Measurements from ENCODE around the gene SS18L1.

The SS18L1 gene

DNA sequence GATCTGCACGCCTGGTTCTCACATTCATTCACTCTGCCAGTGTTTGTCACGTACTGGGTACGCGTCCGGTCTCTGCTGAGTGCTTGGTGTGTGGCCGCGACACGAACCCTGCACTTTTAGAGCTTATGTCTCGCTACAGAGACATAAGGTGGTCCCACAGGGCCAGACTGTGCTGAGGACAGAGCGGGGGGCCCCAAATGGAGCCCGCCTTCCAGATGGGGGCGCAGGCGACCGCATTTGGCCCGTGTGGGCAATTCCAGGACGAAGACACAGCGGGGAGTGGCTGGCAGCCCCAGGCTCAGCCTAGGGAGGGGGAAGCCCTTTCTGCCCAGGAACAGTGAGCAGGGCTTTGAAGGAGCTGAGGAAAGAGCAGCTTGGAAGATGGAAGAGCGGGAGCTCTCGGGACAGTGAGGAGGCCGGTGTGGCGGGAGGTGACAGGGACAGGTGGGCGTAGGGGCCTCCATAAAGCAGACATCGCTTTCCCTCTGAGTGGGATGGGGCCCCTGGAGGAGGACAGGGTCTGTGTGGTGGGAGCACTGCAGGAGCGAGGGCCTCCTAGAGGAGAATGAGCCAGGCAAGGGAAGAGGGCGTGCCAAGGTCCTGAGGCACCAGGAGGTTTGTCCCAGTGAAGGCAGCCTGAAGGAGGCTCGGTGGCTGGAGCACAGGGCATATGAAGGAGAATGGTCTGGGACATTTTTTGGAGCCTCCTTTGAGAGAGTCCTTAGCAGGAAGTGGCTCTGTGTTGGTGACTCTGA is 31.5 kb downstream of the SS18L1 start:
- DNase-seq = no peak

DNA sequence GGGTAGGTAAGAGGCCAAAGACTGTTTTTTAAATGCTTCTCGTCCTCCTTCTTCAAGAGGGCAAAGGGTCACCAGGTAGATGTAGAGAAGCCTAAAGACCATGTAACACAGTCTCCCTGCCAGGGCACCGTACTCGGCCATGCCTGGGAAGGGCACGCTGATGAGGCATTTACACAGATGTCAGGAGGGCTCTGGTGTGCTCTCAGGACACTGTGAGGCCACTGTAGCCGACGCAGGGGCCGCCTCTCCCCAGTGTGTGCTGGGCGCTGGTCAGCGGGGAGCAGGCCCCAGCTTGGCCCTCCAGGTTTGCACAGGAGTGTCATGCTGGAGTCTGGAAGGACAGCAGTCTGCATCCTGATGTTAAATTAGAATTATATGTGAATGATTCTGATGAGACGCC is 32.1 kb downstream of the SS18L1 start:
- no peak for DNase-seq

DNA sequence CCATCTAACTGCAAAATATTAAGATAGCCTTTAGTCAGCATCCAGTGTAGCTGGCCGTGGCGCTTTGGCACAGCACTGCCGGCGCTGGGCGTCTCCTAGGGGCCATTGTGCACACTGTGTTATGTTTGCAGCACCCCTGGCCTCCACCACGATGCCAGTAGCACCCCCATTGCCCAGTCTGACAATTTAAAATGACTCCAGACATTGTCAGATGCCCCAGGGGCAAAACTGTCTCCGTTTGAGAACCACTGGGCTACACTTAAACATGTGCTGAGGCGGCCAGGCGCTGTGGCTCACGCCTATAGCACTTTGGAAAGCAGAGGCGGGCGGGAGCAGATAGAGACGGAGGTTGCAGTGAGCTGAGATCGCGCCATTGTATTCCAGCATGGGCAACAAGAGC is 33.3 kb downstream of the SS18L1 start:
- DNase-seq = no peak

DNA sequence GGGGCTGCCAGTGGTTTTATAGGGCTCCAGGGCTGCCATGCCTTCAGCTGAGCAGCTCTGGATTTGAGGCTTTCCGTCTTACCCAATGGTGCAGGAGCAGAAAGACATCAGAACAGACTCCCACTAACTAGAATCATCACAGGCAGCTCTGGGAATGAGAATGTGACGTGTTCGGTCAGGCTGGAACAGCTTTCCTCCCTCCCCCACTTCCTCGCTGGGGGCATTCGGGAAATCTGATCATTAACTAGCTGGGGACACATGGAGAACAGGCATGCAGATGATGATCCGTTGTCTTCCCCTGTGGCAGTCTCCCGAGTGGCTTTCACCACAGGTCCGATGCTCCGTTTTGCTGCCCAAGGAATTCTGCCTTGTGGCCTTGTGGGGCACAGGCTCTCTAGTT is 33.7 kb downstream of the SS18L1 start:
- DNase-seq = no peak

DNA sequence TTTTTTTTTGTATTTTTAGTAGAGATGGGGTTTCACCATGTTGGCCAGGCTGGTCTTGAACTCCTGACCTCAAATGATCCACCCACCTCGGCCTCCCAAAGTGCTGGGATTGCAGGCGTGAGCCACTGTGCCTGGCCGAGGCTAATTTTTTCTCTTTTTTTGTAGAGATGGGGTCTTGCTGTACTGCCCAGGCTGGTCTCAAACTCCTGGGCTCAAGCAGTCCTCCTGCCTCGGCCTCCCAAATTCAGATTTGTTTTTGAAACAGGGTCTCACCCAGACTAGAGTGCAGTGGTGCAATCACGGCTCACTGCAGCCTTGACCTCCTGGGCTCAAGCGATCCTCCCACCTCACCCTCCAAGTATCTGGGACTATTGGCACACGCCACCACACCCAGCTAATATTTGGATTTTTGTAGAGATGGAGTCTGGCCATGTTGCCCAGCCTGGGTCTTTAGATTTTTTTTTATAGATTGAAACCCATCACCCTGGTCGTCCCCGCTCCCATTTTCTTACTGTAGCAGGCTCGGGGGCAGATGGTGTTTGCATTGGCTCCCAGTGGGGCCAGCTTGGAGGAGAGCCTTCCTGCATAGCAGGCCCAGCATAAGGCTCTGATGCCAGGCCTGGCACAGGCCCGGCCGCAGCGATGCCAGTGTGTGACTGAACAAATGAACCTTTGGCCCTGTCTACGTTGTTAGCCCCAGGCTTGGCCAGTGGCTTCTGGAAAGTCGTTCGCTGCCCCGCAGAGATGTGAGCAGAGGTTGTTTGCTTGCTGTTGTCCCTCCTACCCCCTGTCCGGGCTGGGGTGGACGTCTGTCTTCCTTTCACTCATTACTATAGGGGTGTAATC is 35.0 kb downstream of the SS18L1 start:
- no peak for DNase-seq

DNA sequence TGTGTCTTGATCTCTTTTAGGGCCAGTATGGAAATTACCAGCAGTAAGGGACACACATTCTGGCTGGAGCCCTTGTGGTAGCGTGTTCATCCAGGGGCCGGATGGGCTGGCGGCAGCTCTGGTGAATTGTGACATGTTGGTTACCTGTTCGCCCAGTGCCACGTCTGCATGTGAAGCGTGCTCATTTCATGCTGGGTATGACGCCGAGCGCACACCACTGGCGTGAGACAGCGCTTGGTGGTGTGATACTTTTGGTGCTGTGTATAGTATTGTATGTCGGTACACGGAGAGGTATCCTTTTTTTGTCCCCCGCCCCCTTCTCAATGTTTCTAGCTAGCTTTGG is 35.6 kb downstream of the SS18L1 start:
- DNase-seq = no peak

DNA sequence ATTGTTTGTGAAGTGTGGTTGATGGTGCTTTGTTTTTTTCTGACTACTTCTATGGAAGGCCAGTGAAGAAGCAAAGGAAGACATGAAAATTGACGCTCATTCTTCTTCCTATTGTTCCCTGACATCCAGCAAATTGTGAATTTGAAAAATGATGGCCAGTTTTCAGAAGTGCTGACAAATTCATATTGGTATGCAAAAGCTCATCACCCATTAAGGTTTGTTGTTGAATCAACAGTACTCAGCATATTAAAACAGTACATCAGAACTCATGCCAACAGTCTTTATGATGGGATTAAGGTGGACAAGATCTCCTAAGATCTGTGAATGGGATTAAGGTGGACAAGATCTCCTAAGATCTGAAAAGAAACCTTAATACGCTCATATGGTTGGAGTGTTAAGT is 38.2 kb downstream of the SS18L1 start:
- no peak for DNase-seq

DNA sequence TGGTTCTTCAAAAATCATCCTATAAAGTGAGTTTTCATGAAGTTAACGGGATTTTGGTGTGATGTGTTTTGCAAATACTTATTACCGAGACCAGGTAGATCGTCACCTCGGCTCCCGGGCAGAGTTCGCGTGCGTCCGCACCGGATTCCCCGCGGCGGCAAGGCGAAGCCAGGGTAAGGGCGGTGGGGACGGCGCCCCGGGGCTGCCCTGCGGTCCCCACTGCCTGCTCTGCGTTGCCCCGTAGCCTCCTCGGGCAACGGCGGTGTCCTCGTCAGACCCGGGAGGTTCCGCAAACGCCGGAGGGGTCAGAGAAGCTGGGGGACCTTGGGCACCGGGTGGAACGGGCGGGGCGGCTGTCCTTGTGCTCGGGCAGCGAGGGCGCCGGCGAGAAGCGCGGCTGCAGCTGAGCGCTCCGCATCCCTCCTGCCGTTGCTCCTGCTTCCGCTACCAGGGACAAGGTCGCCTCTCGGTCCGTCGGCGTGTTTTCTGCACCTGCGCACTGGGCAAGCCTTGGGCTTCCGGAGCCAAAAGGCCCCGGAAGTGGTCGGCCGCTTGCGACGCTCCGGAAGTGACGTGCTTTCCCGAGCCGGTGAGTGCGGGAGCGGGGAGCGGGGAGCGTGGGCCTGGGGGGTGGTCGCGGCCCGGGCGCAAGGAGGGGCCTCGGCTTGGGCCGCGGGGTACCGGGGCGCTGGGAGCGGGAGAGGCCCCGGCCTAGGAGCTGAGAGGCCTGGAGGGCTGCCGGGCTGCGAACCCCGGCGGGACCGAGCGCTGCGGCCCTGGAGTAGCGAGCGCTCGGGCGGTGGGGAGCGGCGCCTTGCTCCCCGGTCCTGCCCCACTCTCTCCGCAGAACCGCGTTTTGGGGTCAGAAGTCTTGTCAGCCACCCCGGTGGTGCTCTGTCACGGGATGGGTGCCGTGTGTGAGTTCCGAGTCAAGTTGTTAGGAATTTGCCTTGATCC is 39.2 kb downstream of the SS18L1 start, which contains the start of gene MTG2:
TSS of gene MTG2 (plus strand) at position 560 of the 957 bp plus-strand sequence. CDS start 10,393 bp downstream, outside the sequence.
- peak; percentile 93 to 94 for DNase-seq

DNA sequence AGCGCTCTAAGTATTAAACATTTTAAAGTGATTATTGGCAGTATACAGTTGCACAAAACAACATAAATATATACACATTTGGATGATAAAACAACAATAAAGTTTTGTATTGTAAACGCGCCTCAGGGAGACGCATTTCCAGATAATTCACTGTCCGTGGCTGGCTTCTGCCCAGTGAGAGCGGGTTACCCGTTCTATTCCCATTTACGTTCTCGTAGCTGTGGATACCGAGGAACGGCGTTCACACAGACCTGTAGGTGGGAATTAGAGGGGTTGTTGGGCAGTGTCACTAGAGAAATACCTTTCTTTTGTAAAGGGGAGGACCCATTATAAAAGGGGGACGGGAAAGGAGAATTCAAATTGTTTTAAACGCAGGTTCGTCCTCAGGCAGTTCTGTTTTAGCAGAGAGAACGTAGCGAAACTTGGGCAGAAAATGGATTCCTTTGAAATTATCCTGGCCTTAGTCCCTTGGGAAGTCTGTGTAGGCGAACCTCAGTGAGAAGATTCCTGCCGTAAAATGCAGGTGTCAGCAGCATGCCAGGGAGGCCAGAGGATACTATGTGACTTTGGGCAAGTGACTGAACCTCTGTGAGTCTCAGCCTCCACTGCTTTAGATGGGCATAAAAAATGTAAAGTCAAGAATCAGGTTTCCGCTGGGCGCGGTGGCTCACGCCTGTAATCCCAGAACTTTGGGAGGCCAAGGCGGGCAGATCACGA is 40.0 kb downstream of the SS18L1 start:
- DNase-seq = no peak

DNA sequence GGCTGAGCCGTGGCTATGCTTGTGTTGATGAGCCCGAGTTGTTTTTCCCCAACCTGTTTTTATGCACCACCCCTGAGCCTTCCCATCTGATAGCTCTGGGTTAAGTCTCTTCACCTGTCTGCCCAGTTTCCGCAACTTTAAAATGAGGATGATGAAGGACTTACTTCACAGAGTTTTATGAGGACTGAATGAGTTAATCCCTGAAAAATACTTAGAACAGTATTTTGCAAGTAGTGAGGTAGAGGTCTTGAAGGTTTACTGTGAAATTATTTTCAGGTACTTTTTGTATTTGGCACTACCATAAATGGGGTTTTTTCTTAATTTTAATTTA is 42.5 kb downstream of the SS18L1 start:
- DNase-seq = no peak

DNA sequence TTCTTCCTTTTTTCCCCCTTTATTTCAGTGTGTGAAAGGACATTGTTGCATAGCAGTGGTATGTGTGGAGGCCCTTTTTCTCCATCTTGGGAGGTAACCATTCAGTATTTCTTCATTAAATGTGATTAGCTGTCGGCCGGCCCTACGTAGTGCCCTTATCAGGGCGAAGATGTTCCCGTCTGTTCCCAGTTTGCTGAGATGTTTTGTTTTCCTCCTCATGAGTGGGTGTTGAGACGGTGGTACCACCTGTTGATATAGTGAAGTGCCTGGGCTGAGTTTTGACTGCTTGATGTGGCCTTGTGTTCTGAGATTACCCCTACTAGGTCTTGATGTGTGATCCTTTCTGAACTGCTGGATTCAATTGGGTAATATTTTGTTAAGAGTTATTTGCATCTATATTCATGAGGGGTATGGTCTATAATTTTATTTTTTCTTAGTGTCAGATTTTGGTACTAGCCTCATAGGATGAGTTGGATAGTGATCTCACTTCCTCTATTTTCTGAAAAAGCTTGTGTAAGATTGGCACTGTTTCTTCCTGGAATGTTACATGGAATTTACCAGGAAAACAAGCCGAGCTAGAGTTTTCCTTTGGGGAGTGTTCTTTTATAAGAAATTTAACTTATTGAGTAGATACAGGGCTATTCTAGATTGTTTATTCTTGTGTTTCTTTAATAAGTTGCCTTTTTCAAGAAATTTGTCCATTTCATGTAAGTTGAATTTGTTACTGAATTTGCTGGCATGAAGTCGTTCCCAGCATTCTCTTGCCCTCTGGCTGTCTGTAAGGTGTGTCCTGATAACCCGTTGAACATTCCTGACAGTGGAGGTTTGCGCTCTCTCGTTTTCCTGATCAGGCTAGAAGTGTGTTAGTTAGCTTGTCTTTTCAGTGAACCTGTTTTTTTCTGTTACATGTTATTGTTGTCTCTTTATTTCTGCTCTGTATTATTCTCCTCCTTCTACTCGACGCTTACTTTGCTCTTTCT is 43.6 kb downstream of the SS18L1 start:
- DNase-seq = no peak

DNA sequence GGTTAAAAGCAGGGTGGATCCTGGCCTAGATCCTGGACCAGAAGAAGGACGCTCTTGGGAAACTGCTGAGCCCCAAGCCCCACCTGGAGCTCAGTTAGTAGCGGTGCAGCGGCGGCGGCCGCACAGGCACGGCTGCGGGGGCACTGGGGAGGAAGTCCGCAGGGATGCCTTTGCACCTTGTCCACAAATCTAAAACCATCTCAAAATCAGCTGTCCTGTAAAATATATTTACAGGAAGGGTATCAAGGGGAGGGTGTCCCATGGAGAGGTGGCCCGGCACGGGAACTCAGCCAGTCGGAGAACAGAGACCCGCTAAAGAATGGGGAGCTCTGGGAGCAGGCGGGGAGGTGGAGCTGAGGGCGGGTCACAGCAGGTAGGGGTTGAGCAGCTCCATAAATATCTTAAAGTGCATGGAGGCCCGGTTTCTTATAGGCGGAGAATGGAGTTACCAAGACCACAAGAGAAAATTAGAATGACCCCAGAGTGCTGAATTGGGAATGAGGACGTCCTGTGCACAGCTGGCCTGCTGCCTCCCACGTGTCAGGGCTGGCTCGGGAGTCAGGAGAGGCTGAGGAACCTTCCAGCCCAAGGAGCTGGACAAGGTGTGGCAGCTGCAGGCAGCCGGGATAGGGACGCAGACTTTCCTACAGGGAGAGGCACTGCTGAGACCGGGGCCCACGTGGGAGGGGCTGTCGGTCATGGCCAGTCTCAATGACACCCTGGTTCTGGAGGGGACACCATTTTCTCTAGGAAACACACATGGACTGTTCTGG is 47.3 kb downstream of the SS18L1 start:
- DNase-seq = no peak

DNA sequence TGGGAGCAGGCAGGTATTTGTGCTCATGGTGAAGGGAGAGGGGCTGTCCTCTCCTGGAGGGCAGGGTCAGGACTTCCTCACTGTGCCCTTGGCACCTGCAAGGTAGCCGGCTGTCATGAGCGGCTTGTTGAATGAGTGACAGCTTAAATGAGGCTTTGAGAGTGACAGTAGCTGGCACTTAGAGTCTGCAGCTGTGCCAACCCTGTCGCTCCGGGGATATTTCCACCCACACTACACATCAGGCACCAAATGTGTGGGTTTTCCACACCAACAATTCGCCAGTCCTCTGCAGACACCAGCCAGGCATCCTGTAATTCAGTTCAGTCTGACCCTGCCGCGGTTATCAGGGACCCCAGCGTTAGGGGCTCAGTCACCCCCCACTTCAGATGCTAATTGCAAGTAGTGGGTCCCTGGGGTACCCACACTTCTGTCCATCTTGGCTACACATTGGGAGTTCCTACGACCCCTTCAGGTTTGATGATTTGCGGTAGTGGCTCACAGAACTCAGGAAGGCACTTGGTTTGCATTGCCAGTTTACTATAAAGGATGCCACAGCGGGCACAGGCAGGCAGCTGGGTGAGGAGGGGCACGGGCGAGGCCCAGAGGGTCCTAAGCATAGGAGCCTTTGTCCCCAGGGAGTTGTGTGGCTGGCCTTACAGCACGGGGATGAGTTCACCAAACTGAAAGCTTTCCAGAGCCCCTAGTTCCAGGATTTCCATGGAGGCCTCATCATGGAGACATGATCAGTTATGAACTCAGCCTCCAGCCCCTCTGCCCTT is 48.4 kb downstream of the SS18L1 start:
- DNase-seq = no peak

DNA sequence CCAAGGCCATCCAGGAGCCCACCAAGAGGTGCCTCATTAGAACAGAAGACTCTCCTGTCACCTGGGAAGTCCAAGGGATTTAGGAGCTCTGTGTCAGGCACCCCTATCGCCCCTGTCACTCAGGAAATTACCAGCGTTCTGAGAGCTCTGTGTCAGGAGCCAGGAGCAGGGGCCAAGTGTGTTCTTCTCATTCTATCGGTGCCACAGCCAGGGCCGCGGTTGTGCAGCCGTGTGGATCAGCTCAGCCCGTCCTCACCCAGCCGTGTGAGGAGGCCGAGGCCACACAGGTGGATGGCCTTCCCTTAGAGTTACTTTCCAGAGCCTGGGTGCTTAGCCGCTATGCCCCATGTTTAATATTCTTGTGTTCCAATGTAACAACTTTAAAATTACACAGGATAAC is 49.1 kb downstream of the SS18L1 start:
- DNase-seq = no peak

DNA sequence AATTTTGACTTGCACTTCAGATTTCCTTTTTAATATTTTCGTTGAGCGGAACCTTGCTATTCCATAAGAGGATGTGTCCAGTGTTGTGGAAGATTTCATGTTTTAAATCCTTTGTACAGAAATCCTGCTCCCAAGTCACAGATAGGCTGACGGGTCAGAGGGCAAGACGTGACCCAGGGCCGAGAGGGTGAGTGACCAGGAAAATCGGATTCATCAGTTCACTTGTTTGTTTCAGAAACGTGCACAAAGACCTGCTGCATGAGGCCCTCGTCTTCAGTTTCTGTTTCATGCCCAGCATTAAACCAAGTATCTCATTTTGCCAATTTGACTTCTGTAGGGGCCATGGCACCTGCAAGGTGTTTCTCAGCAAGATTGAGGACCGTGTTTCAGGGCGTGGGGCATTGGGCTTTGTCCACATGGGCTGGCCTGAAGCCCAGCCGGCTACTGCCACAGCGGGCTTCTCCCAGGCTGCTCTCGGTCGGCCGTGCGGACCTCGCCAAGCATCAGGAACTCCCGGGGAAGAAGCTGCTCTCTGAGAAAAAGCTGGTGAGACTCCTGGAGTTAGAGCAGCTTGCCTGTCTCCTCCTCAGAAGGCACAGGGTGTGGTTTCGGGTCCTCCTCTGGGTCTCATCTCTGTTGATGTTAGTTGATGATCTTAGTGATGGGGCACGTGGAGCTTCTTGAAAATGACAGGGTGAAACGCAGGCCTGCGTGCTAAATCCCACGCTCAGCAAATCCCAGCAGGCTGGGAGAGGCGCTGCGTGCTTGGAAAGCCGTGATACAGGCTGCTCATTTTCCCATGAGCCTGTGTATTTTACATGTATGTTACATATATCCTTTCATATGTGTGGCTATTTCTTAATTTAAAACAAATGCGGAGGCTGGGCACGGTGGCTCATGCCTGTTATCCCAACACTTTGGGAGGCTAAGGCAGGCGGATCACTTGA is 49.8 kb downstream of the SS18L1 start:
- DNase-seq = no peak

DNA sequence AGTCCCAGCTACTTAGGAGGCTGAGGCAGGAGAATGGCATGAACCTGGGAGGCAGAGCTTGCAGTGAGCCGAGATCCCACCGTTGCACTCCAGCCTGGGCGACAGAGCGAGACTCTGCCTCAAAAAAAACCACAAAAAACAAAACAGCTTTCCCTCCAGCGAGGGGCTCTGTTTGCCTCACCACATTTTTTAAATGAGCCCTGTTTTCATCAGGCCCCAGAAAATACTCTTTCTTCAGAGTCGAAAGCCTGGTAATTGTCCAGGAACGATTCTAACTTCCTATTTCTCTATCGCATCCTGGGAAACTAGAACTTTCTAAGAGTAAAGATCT is 51.5 kb downstream of the SS18L1 start:
- no peak for DNase-seq

DNA sequence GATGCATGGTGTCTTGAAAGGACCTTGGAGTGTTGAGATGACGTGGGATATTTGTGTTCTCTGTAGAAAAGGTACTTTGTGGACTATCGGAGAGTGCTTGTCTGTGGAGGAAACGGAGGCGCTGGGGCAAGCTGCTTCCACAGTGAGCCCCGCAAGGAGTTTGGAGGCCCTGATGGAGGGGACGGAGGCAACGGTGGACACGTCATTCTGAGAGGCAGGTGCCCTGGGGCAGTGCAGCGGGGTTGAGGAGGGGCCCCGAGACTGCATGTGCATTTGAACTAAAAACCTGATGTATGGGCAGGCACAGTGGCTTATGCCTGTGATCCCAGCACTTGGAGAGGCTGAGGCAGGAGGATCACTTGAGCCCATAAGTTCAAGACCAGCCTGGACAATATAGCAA is 52.2 kb downstream of the SS18L1 start:
- no peak for DNase-seq

DNA sequence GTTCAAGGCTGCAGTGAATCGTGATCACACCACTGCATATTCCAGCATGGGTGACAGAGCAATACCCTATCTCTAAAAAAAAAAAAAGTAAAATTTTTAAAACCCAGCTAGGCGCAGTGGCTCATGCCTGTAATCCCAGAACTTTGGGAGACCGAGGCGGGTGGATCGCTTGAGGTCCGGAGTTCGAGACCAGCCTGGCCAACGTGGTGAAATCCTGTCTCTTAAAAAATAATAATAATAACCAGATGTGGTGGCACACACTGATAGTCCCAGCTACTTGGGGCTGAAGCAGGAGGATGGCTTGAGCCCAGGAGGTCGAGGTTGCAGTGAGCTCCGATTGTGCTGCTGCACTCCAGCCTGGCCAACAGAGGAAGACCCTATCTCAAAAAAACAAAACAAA is 52.7 kb downstream of the SS18L1 start:
- DNase-seq = no peak

DNA sequence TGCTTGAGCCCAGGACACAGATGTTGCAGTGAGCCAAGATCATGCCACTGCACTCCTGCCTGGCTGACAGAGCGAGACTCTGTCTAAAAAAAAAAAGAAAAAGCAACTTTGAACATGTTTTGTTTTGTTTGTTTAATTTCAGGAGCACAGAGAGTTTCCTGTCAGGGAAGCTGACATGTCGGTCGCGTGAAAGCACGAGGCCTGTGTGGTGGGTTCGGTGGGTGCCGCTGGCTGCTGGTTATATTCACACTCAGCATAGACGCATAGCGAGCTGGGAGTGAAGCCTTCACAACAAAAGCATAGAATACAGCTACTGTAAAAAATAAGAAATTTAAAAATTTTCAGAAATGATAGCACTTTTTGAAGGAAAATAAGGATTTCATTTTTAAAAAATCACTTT is 53.7 kb downstream of the SS18L1 start:
- DNase-seq = no peak
